ACC112 (cell line): ENCODE data around the gene HOXB7.

Experiments used
- H2AFZ ChIP-seq: fragments of 200-600 bp; sonication (generic); one replicate; pipeline ENCODE4 v1.6.0; 2017; ENCODE audit warnings: antibody characterized with exemption, low read length; ENCODE audit not compliant: unreplicated experiment
- H3K27ac ChIP-seq: fragments of 200-600 bp; sonication (generic); 2 replicates; pipeline ENCODE4 v1.5.1; 2014; ENCODE audit warnings: low read depth, mild to moderate bottlenecking, antibody characterized with exemption, low read length, moderate library complexity
- H3K27me3 ChIP-seq: fragments of 200-600 bp; sonication (generic); 2 replicates; pipeline ENCODE4 v1.6.1; 2014; ENCODE audit warnings: mild to moderate bottlenecking, antibody characterized with exemption, low read length, moderate library complexity, mixed read lengths; ENCODE audit not compliant: insufficient read depth
- H3K36me3 ChIP-seq: fragments of 200-600 bp; sonication (generic); 2 replicates; pipeline ENCODE4 v1.6.1; 2016; ENCODE audit warnings: mild to moderate bottlenecking, antibody characterized with exemption, low read length, moderate library complexity, mixed read lengths; ENCODE audit not compliant: insufficient read depth
- H3K4me1 ChIP-seq: fragments of 200-600 bp; sonication (generic); one replicate; pipeline ENCODE4 v1.6.1; 2016; ENCODE audit warnings: low read length, mixed read lengths; ENCODE audit not compliant: insufficient read depth, unreplicated experiment, control insufficient read depth
- H3K4me3 ChIP-seq: fragments of 200-600 bp; sonication (generic); 2 replicates; pipeline ENCODE4 v1.5.1; 2014; ENCODE audit warnings: mild to moderate bottlenecking, low read depth, low read length
- H3K79me2 ChIP-seq: fragments of 200-600 bp; sonication (generic); one replicate; pipeline ENCODE4 v1.6.0; 2016; ENCODE audit warnings: low read length; ENCODE audit not compliant: control insufficient read depth, unreplicated experiment, insufficient read depth

Gene HOXB7

GRCh38 chr17:48589831-48590606 is 20.8 kb downstream of the HOXB7 start, which contains the start of gene HOXB3:
HOXB3 (minus strand) TSS chr17:48590241; CDS start chr17:48552474, 37,767 bp downstream.
- Histone ChIP-seq H3K4me3 (no peak within 1 kb of the TSS), H3K27ac (no peak within 1 kb of the TSS), H3K4me1 (no peaks in the 10 kb centered on the region), H3K79me2 (no peaks in the 10 kb centered on the region), H3K27me3 (peaks cover 94% of the 10 kb centered on the region), H2AFZ (no peak within 1 kb of the TSS), H3K36me3 (no peaks in the 10 kb centered on the region)

GRCh38 chr17:48589060-48589830 is 21.6 kb downstream of the HOXB7 start:
- Histone ChIP-seq H3K27me3 (peaks cover 94% of the 10 kb centered on the region), H3K4me1 (no peaks in the 10 kb centered on the region), H3K4me3 (no peak overlapping the region), H3K79me2 (no peaks in the 10 kb centered on the region), H2AFZ (no peak overlapping the region), H3K27ac (no peak overlapping the region), H3K36me3 (no peaks in the 10 kb centered on the region)

- H3K4me1 ChIP-seq = no peaks in the 10 kb centered on the region
- H3K36me3 ChIP-seq = no peaks in the 10 kb centered on the region
- H2AFZ ChIP-seq = no peak overlapping the region
- no peak overlapping the region for H3K4me3 ChIP-seq
- no peak overlapping the region for H3K27ac ChIP-seq
- no peaks in the 10 kb centered on the region for H3K79me2 ChIP-seq
- peaks cover 95% of the 10 kb centered on the region for H3K27me3 ChIP-seq
These were observed 22.3 kb downstream of the HOXB7 start for GRCh38 chr17:48588528-48588927.

GRCh38 chr17:48588074-48588415 is 22.8 kb downstream of the HOXB7 start:
- Histone ChIP-seq H3K4me3 (no peak overlapping the region), H3K36me3 (no peaks in the 10 kb centered on the region), H3K27me3 (peaks cover 95% of the 10 kb centered on the region), H2AFZ (no peak overlapping the region), H3K79me2 (no peaks in the 10 kb centered on the region), H3K4me1 (no peaks in the 10 kb centered on the region), H3K27ac (no peak overlapping the region)

- no peaks in the 10 kb centered on the region for H3K36me3 ChIP-seq
- no peak overlapping the region for H3K4me3 ChIP-seq
- no peaks in the 10 kb centered on the region for H3K4me1 ChIP-seq
- H3K27me3 ChIP-seq = peaks cover 95% of the 10 kb centered on the region
- H3K79me2 ChIP-seq = no peaks in the 10 kb centered on the region
- no peak overlapping the region for H3K27ac ChIP-seq
- H2AFZ ChIP-seq = no peak overlapping the region
These were observed 23.3 kb downstream of the HOXB7 start for GRCh38 chr17:48587276-48588073.

- Histone ChIP-seq H3K4me3 (peak overlapping the region; percentile 84), H3K4me1 (no peaks in the 10 kb centered on the region), H3K79me2 (no peaks in the 10 kb centered on the region), H3K27me3 (peaks cover 95% of the 10 kb centered on the region), H2AFZ (peak overlapping the region; percentile 77), H3K36me3 (no peaks in the 10 kb centered on the region), H3K27ac (no peak overlapping the region)
These were observed 24.2 kb downstream of the HOXB7 start for GRCh38 chr17:48586355-48587258.

GRCh38 chr17:48584223-48584741 is 26.5 kb downstream of the HOXB7 start:
- H3K79me2 ChIP-seq = no peaks in the 10 kb centered on the region
- no peaks in the 10 kb centered on the region for H3K36me3 ChIP-seq
- H3K4me1 ChIP-seq = no peaks in the 10 kb centered on the region
- no peak overlapping the region for H2AFZ ChIP-seq
- H3K27ac ChIP-seq = no peak overlapping the region
- H3K27me3 ChIP-seq = peaks cover 95% of the 10 kb centered on the region
- no peak overlapping the region for H3K4me3 ChIP-seq

GRCh38 chr17:48583708-48584222 is 27.1 kb downstream of the HOXB7 start:
- Histone ChIP-seq H3K36me3 (no peaks in the 10 kb centered on the region), H3K27me3 (peaks cover 95% of the 10 kb centered on the region), H3K4me3 (no peak overlapping the region), H3K4me1 (no peaks in the 10 kb centered on the region), H3K79me2 (no peaks in the 10 kb centered on the region), H3K27ac (no peak overlapping the region), H2AFZ (no peak overlapping the region)

- Histone ChIP-seq H3K27ac (no peak overlapping the region), H3K4me3 (no peak overlapping the region), H2AFZ (no peak overlapping the region), H3K79me2 (no peaks in the 10 kb centered on the region), H3K27me3 (peaks cover 94% of the 10 kb centered on the region), H3K4me1 (no peaks in the 10 kb centered on the region), H3K36me3 (no peaks in the 10 kb centered on the region)
These were observed 28.1 kb downstream of the HOXB7 start for GRCh38 chr17:48582750-48583069.
